ENCODE data around the gene SZRD1.

SZRD1 gene

DNA sequence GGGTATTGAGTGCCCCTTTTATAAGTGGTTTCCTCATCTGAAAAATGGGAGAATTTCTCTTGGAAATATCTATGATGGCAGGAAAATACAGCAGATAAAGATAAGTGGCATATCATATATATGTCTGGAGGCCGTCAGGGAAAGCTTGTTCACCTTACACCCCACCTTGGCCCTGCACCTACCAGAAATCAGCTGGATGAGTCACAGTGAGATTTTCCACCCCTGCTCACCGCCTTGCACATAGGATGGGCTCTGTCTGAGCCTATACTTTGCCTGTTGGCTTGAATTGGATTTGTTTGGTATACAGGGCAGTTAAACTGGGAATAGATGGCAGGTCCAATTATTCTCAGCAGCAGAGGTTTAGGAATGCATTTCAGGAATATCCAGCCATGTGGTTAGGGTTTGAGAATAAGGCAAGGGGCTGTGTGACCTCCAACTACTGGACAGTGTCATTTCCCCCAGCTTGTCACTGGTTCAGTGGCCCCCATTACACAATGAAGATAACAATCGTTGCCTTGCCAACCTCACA, 70.0 kb downstream of the SZRD1 start, which contains the start of gene SPATA21:
TSS of gene SPATA21 (minus strand) at position 479 of the 529 bp plus-strand sequence. CDS start 6,053 bp downstream, outside the sequence.
- H3K27ac Mint-ChIP-seq: no peak within 1 kb of the TSS
- H3K9me3 Mint-ChIP-seq (ENCODE audit: low read depth): no peaks in the 10 kb centered on the region
- no peaks in the 10 kb centered on the region for H3K36me3 Mint-ChIP-seq
- H3K4me3 Mint-ChIP-seq: no peak within 1 kb of the TSS
- H3K27me3 Mint-ChIP-seq: no peaks in the 10 kb centered on the region
- H3K4me1 Mint-ChIP-seq (ENCODE audit: low read depth): peaks cover 14% of the 10 kb centered on the region

DNA sequence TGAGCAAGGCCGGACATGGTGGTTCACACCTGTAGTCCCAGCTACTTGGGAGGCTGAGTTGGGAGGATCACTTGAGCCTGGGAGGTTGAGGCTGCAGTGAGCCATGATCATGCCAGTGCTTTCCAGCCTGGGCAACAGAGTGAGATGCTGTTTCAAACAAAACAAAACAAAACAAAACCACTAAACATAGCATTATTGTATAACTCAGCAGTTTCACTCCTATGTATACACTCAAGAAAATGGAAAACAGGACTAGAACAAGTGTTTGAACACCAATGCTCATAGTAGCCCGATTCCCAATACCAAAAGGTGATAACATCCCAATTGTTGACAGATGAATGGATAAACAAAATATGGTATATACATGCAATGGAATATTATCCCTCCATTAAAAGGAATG, 71.5 kb downstream of the SZRD1 start:
- Mint-ChIP-seq H3K27me3 (no peaks in the 10 kb centered on the region), H3K27ac (no peak overlapping the region), H3K36me3 (peaks cover 2% of the 10 kb centered on the region), H3K4me3 (peak overlapping the region; percentile 22), H3K9me3 (ENCODE audit: low read depth) (no peaks in the 10 kb centered on the region), H3K4me1 (ENCODE audit: low read depth) (peaks cover 28% of the 10 kb centered on the region)

DNA sequence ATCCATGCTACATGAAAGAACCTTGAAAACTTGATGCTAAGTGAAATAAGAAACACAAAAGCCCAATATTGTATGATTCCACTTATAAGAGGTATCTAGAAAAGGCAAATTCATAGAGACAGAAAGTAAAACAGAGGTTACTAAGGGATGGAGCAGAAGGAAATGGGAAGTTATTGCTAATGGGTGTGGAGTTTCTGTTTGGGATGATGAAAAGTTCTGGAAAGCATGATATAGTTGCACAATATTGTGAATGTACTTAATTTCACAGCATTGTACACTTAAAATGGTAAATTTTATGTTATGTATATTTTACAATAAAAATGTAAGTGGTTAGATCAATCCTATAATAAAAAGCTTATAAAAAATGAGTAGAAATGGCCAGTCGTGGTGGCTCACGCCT, 71.9 kb downstream of the SZRD1 start:
- peaks cover 2% of the 10 kb centered on the region for H3K36me3 Mint-ChIP-seq
- peak overlapping the region; percentile 22 for H3K4me3 Mint-ChIP-seq
- H3K9me3 Mint-ChIP-seq (ENCODE audit: low read depth): no peaks in the 10 kb centered on the region
- H3K27me3 Mint-ChIP-seq: no peaks in the 10 kb centered on the region
- H3K27ac Mint-ChIP-seq: no peak overlapping the region
- peaks cover 31% of the 10 kb centered on the region for H3K4me1 Mint-ChIP-seq (ENCODE audit: low read depth)

DNA sequence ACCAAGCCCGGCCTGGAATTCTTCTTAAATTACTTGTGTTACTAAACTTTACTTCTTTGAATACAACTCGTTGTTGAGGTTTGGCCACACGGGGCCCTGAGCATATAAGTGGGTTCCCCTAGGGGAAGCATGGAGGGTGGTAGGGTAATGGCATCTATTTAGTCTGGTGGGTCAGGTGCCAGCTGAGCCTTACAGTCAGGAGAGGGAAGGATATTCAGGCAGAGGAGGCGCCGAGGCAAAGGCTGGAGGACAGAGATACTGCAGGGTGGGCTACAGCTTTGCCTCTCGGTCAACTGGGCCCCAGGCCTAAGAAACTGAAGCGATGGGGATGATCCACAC, 73.1 kb downstream of the SZRD1 start:
- peaks cover 2% of the 10 kb centered on the region for H3K36me3 Mint-ChIP-seq
- no peaks in the 10 kb centered on the region for H3K9me3 Mint-ChIP-seq (ENCODE audit: low read depth)
- H3K27me3 Mint-ChIP-seq: no peaks in the 10 kb centered on the region
- peaks cover 37% of the 10 kb centered on the region for H3K4me1 Mint-ChIP-seq (ENCODE audit: low read depth)
- H3K27ac Mint-ChIP-seq: peak overlapping the region; percentile 89
- peak overlapping the region; percentile 94 for H3K4me3 Mint-ChIP-seq

DNA sequence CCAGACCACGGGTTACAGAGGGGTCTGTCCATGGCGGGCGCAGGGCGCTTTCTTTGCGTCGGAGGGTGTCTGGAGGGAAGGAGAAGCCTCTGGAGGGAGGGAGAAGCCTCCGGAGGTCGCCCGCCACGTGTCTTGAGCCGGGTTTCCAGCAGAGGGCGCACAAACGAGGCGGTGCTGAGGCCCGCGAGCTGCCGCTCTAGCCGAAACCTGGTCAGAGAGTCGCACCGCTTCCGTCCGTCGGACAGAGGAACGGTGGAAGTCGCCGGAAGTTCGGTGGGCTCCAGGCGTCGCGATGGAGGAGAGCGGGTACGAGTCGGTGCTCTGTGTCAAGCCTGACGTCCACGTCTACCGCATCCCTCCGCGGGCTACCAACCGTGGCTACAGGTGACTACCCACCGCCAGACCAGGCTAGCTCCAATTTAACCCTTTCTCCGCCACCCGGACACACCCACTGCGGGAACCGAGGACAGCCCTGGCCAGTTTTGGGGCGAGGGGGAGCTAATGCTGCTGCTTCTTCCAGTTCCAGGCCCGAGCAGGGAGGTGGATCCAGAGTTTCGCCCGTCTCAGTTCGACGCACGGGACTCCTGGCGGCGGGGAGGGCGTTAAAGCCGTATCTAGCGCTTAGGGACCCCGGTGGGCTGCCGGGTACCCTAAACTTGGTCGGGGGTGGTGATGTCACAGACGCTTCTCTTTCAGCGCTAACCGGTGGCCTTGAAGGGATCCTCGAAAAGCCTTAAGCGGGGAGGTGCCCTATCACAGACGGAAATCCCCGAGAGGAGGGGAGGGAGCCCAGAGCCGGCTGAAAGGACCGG, 73.6 kb downstream of the SZRD1 start, which contains the start of gene NECAP2:
TSS of gene NECAP2 (plus strand) at position 255 of the 812 bp plus-strand sequence. CDS start at position 293, 38 bp downstream.
- Mint-ChIP-seq H3K9me3 (ENCODE audit: low read depth) (no peaks in the 10 kb centered on the region), H3K4me1 (ENCODE audit: low read depth) (peaks cover 37% of the 10 kb centered on the region), H3K4me3 (peak within 1 kb of the TSS; percentile 94), H3K36me3 (peaks cover 2% of the 10 kb centered on the region), H3K27ac (peak within 1 kb of the TSS; percentile 89), H3K27me3 (no peaks in the 10 kb centered on the region)

DNA sequence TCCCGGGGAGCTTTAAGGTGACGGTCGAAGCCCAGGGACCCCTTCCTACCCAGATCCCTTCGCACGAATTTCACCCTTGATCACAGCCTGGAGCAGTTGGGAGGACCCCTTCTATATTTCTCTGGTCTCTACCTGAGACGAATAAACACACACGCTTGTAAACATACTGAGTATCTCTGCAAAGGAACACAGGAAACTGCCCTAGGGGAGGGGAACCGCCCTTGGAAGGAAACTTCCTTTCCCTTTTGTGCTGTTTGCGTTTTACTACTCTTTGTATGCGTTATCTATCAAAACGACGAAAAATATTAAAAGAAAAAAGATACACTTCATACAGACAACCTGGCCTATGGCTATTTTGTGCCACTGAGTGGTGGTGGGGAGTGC, 74.2 kb downstream of the SZRD1 start:
- Mint-ChIP-seq H3K4me3 (peak overlapping the region; percentile 94), H3K27ac (peak overlapping the region; percentile 89), H3K27me3 (no peaks in the 10 kb centered on the region), H3K9me3 (ENCODE audit: low read depth) (no peaks in the 10 kb centered on the region), H3K36me3 (peaks cover 2% of the 10 kb centered on the region), H3K4me1 (ENCODE audit: low read depth) (peaks cover 40% of the 10 kb centered on the region)

DNA sequence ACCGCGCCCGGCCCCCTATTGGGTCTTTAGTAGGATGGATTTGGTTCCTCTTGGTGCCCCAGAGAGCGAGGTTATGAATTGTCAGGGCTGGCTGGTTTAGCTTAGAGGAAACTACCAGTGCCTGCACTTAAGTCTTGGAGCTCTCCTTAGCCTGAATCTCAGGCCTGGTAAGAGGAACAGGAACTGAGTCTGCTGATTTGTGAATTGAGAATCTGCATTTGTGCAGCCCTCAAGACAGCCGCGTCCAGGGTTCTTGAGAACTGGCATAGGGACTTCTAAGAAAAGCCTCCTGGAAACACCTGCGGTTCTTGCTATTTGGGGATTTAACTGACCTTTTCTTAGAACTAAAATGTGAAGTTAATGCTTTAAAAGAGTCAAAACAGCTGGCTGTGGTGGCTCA, 75.2 kb downstream of the SZRD1 start:
- Mint-ChIP-seq H3K27ac (peak overlapping the region; percentile 88), H3K4me3 (peak overlapping the region; percentile 94), H3K36me3 (peaks cover 2% of the 10 kb centered on the region), H3K4me1 (ENCODE audit: low read depth) (peaks cover 43% of the 10 kb centered on the region), H3K27me3 (no peaks in the 10 kb centered on the region), H3K9me3 (ENCODE audit: low read depth) (no peaks in the 10 kb centered on the region)

DNA sequence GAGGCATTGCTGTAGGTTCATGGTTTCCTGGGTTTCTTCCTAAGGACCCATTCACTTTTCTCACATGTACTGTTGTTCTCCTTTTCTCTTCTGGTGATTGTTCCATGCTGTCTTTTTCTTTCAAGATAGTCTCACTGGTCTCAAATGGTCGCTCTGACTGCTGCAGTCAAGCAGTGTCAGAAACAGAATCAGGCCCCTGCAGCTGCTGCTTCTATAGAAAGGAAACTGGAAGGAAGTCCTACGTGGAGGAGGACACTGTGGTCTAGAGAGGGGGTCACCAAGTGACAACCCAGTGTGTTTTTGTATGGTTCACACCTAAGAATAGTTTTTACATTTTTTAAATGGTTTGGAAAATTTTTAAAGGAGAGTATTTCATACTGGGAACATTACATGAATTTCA, 75.9 kb downstream of the SZRD1 start:
- Mint-ChIP-seq H3K36me3 (peaks cover 2% of the 10 kb centered on the region), H3K27me3 (no peaks in the 10 kb centered on the region), H3K27ac (peak overlapping the region; percentile 88), H3K4me3 (peak overlapping the region; percentile 94), H3K9me3 (ENCODE audit: low read depth) (no peaks in the 10 kb centered on the region), H3K4me1 (ENCODE audit: low read depth) (peaks cover 44% of the 10 kb centered on the region)

DNA sequence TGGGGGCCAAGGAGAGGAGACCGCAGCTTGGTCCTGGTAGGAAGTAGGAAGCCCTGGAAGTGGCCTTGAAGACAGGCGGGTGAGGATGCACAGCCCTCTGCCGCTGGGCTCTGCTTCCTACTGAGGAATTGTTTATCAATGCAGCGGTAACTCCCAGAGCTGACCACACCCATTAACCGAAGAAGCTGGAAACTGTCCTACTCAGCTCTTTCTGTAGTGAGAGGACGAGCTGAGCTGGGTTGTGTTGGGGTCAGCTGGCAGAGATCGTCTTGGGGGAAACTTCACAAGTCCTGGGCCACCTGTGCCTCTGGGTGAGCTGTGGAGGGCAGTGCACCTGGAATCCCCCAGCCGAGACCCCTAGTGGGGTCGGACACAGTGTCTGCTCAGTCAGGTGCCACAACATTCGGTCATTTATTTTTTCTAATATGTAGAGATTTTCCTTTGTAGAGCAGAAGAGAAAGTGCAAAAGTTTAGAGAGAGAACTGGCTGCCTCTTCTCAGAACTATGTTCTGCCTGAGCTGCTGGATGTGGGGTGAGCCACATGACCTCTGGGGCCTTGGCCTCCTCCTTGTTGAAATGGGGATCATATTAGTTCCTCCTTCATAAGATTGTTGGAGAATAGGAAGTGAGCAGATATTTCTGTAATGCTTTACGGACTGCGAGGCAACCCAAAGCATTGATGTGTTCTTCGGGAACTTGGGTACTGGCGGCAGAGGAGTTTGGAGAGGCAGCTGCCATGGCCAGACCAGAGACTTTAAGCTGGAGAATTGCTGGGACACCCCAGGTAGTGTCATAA, 77.1 kb downstream of the SZRD1 start:
- Mint-ChIP-seq H3K36me3 (peaks cover 2% of the 10 kb centered on the region), H3K27ac (no peak overlapping the region), H3K27me3 (no peaks in the 10 kb centered on the region), H3K4me1 (ENCODE audit: low read depth) (peaks cover 51% of the 10 kb centered on the region), H3K9me3 (ENCODE audit: low read depth) (no peaks in the 10 kb centered on the region), H3K4me3 (no peak overlapping the region)

DNA sequence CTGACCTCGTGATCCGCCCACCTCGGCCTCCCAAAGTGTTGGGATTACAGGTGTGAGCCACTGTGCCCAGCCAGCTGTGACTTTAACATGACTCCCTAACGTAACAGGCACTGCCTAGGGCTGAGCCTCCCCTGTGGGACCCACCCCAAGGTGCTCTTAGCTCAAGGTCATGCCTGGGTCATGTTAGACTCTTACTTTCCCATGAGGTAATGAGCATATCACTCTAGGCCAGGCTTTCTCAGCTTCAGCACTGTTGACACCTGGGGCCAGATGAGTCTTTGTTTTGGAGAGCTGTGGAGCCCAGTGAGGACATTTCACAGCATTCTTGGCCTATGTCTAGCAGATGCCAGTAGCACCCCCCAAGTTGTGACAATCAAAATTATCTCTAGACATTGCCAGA, 78.0 kb downstream of the SZRD1 start:
- Mint-ChIP-seq H3K9me3 (ENCODE audit: low read depth) (no peaks in the 10 kb centered on the region), H3K4me1 (ENCODE audit: low read depth) (peaks cover 58% of the 10 kb centered on the region), H3K27me3 (no peaks in the 10 kb centered on the region), H3K36me3 (peaks cover 4% of the 10 kb centered on the region), H3K4me3 (no peak overlapping the region), H3K27ac (peak overlapping the region; percentile 50)

DNA sequence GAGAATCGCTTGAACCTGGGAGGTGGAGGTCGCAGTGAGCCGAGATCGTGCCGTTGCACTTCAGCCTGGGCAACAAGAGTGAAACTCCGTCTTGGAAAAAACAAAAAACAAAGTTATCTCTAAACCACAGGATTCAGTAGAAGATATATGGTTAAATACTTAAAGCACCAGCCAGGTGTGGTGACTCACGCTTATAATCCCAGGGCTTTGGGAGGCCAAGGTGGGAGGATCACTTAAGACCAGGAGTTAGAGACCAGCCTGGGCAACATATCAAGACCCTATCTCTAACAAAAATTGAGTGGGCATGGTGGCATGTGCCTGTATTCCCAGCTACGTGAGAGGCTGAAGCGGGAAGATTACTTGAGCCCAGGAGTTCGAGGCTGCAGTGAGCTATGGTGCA, 79.1 kb downstream of the SZRD1 start:
- no peak overlapping the region for H3K27ac Mint-ChIP-seq
- H3K36me3 Mint-ChIP-seq: peaks cover 7% of the 10 kb centered on the region
- H3K27me3 Mint-ChIP-seq: no peaks in the 10 kb centered on the region
- no peaks in the 10 kb centered on the region for H3K9me3 Mint-ChIP-seq (ENCODE audit: low read depth)
- peaks cover 57% of the 10 kb centered on the region for H3K4me1 Mint-ChIP-seq (ENCODE audit: low read depth)
- H3K4me3 Mint-ChIP-seq: no peak overlapping the region

DNA sequence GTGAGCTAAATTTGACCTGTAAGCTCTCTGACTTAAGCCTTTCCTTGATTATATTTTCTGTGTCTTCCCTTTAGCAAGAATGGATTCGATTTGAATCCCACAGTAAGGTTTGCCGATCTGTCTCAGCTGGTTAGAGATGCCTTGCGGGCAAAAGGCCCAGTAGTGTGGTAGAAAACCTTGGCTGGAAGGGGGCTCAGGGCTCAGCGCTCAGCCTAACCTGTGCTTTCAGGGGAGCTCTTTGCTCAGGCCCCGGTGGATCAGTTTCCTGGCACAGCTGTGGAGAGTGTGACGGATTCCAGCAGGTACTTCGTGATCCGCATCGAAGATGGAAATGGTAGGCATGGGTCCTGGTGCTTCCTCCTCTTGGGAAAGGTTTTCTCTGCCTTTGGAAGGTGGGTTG, 80.6 kb downstream of the SZRD1 start:
- H3K4me3 Mint-ChIP-seq: no peak overlapping the region
- H3K27ac Mint-ChIP-seq: peak overlapping the region; percentile 66
- H3K9me3 Mint-ChIP-seq (ENCODE audit: low read depth): no peaks in the 10 kb centered on the region
- peaks cover 50% of the 10 kb centered on the region for H3K4me1 Mint-ChIP-seq (ENCODE audit: low read depth)
- no peaks in the 10 kb centered on the region for H3K27me3 Mint-ChIP-seq
- peaks cover 12% of the 10 kb centered on the region for H3K36me3 Mint-ChIP-seq

Measured in activated naive CD8-positive, alpha-beta T cell (primary cell).